ENCODE results near the gene RIPK1. TPM values are rescaled to one million over a fixed set of nuclear protein-coding genes. Genes with fewer than 3 reads are reported as not detected.

The RIPK1 gene
- total and polyA plus RNA-seq, 9 of the 15 experiments (the other 6 are each of a cell fraction or from before 2014, with no cell fraction given) = 3.8 to 24.9 (median 17.7) TPM

DNA sequence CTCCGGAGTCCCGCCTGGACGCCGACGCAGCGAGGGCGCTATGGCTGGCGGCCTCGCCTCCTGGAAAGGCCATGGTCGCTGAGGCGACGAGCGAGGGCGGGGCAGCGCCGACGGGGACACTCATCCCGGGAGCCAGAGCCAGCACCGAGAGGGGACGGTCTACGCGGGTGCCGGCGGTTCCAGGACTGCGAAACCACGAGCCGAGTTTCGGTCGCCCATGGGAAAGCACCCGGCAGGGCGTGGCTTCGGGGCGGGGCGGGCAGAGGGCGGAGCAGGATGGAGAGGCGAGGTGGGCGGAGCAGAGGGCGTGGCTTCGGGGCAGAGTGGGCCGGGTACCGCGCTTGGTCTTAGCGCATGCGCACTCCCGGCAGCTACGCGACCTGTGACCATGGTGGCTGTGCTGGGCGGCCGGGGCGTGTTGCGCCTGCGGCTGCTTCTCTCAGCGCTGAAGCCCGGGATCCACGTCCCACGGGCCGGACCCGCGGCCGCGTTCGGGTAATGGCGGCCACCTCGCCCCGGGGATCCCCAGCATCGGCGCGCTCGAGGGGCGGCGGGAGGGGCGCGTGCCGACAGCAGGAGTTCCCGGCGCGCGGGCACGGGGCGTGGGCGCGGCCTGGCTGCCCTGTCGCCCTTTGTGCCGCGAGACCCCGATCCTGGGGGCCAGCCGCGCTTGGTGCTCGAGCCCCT, 50.2 kb downstream of the RIPK1 start, which contains the start of gene BPHL (continued):
- TF ChIP-seq, protein P1, sequence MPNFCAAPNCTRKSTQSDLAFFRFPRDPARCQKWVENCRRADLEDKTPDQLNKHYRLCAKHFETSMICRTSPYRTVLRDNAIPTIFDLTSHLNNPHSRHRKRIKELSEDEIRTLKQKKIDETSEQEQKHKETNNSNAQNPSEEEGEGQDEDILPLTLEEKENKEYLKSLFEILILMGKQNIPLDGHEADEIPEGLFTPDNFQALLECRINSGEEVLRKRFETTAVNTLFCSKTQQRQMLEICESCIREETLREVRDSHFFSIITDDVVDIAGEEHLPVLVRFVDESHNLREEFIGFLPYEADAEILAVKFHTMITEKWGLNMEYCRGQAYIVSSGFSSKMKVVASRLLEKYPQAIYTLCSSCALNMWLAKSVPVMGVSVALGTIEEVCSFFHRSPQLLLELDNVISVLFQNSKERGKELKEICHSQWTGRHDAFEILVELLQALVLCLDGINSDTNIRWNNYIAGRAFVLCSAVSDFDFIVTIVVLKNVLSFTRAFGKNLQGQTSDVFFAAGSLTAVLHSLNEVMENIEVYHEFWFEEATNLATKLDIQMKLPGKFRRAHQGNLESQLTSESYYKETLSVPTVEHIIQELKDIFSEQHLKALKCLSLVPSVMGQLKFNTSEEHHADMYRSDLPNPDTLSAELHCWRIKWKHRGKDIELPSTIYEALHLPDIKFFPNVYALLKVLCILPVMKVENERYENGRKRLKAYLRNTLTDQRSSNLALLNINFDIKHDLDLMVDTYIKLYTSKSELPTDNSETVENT (CRISPR knock-in tag; IDR thresholded peaks at IDR 0.05) = peak; percentile 95
- peak; percentile 84; the same call in 1 of the 2 replicates for TF ChIP-seq ZNF12 (CRISPR knock-in tag; IDR thresholded peaks at IDR 0.05)
- TF ChIP-seq, protein P2, sequence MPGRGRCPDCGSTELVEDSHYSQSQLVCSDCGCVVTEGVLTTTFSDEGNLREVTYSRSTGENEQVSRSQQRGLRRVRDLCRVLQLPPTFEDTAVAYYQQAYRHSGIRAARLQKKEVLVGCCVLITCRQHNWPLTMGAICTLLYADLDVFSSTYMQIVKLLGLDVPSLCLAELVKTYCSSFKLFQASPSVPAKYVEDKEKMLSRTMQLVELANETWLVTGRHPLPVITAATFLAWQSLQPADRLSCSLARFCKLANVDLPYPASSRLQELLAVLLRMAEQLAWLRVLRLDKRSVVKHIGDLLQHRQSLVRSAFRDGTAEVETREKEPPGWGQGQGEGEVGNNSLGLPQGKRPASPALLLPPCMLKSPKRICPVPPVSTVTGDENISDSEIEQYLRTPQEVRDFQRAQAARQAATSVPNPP (IDR thresholded peaks at IDR 0.05; ENCODE audit: borderline replicate concordance, insufficient read depth, insufficient read length) = no peak
- TF ChIP-seq ASH1L (IDR thresholded peaks at IDR 0.05; ENCODE audit: borderline replicate concordance, low read depth, partially characterized antibody) = no peak
- no peak for TF ChIP-seq ZNF717 (CRISPR knock-in tag; IDR thresholded peaks at IDR 0.05)
- TF ChIP-seq TAF1 (IDR thresholded peaks at IDR 0.05; ENCODE audit: control insufficient read depth, extremely low read depth, insufficient read depth, low read length, severe bottlenecking) = peak; percentile 57
- no peak for TF ChIP-seq ZNF124 (CRISPR knock-in tag; IDR thresholded peaks at IDR 0.05)
- peak; percentile 90 for TF ChIP-seq TFAP4 (CRISPR knock-in tag; IDR thresholded peaks at IDR 0.05; ENCODE audit: borderline replicate concordance)
- peak; percentile 83 for TF ChIP-seq RB1 (IDR thresholded peaks at IDR 0.05; ENCODE audit: low read depth)
- TF ChIP-seq DMBX1 (CRISPR knock-in tag; IDR thresholded peaks at IDR 0.05; ENCODE audit: borderline replicate concordance) = no peak
- no peak for TF ChIP-seq KAT8 (IDR thresholded peaks at IDR 0.05; ENCODE audit: low read depth)
- TF ChIP-seq PPARD (CRISPR knock-in tag; IDR thresholded peaks at IDR 0.05) = no peak
- TF ChIP-seq, protein P3, sequence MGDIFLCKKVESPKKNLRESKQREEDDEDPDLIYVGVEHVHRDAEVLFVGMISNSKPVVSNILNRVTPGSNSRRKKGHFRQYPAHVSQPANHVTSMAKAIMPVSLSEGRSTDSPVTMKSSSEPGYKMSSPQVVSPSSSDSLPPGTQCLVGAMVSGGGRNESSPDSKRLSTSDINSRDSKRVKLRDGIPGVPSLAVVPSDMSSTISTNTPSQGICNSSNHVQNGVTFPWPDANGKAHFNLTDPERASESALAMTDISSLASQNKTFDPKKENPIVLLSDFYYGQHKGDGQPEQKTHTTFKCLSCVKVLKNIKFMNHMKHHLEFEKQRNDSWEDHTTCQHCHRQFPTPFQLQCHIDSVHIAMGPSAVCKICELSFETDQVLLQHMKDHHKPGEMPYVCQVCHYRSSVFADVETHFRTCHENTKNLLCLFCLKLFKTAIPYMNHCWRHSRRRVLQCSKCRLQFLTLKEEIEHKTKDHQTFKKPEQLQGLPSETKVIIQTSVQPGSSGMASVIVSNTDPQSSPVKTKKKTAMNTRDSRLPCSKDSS (IDR thresholded peaks at IDR 0.05; ENCODE audit: low read depth, partially characterized antibody) = no peak
- TF ChIP-seq ZNF764 (CRISPR knock-in tag; IDR thresholded peaks at IDR 0.05; ENCODE audit: low read depth) = no peak
- no peak for TF ChIP-seq MEF2D (tag; conservative IDR thresholded peaks at IDR 0.05; ENCODE audit: low read depth)
- TF ChIP-seq ZFP36 (IDR thresholded peaks at IDR 0.05; ENCODE audit: low read depth, low read length, partially characterized antibody) = no peak
- TF ChIP-seq RBFOX2 (IDR thresholded peaks at IDR 0.05; ENCODE audit: low read depth, low read length) = peak; percentile 89
- no peak for TF ChIP-seq NEUROD1 (IDR thresholded peaks at IDR 0.05; ENCODE audit: borderline replicate concordance, low read depth, low read length, partially characterized antibody)
- TF ChIP-seq SIRT6 (IDR thresholded peaks at IDR 0.05; ENCODE audit: low read depth, low read length) = no peak
- TF ChIP-seq NR2C1 (IDR thresholded peaks at IDR 0.05) = no peak
- TF ChIP-seq NR2C1 (tag; IDR thresholded peaks at IDR 0.05) = no peak
